ENCODE results near the gene SYCP2L.

GRCh38 chr6:10867952-10868351 lies 18.9 kb upstream of the SYCP2L start:
- no peak for TF ChIP-seq POLR2A (IDR thresholded peaks at IDR 0.05)
- TF ChIP-seq CTCF (IDR thresholded peaks at IDR 0.05): no peak
- TF ChIP-seq EP300 (IDR thresholded peaks at IDR 0.05): no peak
- TF ChIP-seq POLR2AphosphoS5 (IDR thresholded peaks at IDR 0.05): no peak

Measured in suprapubic skin (tissue), 4 donors.